WERI-Rb-1 (cell line): ENCODE data around the gene NPM3.
A peak's percentile ranks its signal among the peaks of the same experiment; 100 is the strongest.

Source experiments
- DNase-seq: peaks from one replicate; pipeline ENCODE4 v3.0.0-alpha.2; 2020
- H3K27ac ChIP-seq: fragments of 250-450 bp; sonication (Bioruptor Pico); 2 replicates; pipeline ENCODE4 v1.5.1; 2020; ENCODE audit warnings: mild to moderate bottlenecking, moderate library complexity
- H3K27me3 ChIP-seq: fragments of 250-450 bp; sonication (Bioruptor Pico); 2 replicates; pipeline ENCODE4 v1.5.1; 2021; ENCODE audit warnings: mild to moderate bottlenecking, low read depth, moderate library complexity; ENCODE audit not compliant: insufficient read depth, severe bottlenecking
- H3K36me3 ChIP-seq: fragments of 250-450 bp; sonication (Bioruptor Pico); 2 replicates; pipeline ENCODE4 v1.5.1; 2020; ENCODE audit warnings: mild to moderate bottlenecking, moderate library complexity
- H3K4me3 ChIP-seq: 2 replicates; pipeline ENCODE4 v1.5.1; 2011; ENCODE audit warnings: low read depth, mild to moderate bottlenecking, control low read depth, low read length
- H3K9me3 ChIP-seq: fragments of 250-450 bp; sonication (Bioruptor Pico); 2 replicates; pipeline ENCODE4 v1.5.1; 2021; ENCODE audit warnings: mild to moderate bottlenecking, moderate library complexity; ENCODE audit not compliant: severe bottlenecking
- TF ChIP-seq, protein P1 (sequence below): IDR thresholded peaks from 2 replicates; pipeline ENCODE4 v1.5.1; 2011; ENCODE audit warnings: low read depth, mild to moderate bottlenecking, control low read depth, inconsistent platforms, low read length

NPM3 gene

DNA sequence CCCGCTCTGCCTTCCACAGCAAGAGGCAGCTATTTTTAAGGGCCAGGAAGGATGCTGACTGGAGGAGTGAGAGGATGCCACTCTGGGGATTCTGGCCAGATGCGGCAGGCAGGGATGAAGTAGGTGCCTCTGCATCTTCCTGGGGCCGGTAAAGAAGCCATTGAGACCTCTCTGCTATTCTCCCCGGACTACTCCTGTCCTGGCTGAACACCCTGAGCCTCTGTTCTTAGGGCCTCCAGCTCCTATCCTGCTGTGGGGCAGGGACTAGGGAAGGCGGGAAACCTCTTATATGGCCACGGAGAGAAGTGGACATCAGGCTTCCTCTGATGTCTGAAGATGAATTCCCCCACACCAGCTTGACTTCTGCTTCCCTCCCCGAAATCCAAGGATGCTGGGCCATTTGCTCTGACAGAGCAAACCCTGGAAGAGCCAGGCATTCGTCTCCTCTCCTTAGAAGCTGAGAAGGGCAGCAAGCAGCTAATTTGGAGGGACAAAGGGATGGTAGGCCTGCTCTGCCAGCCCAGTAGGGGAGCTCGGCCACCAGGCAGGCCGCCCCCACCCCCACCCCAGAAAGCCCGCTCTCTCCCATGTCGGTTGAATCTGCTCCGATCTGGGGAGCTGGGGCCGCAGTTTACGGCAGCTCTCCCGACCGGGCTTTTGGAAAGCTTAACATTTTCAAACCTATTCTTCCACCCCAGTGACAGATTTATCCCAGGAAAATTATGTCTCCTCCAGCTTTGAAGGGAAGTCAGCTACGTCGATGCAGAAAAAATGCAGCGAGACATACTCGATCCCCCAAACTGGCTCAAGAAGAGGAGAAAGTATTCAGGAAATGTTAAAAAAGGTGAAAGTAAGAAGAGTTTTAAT, 10.1 kb downstream of the NPM3 start:
- Histone ChIP-seq H3K27ac (no peak overlapping the region), H3K4me3 (no peak overlapping the region), H3K9me3 (no peaks in the 10 kb centered on the region), H3K36me3 (no peaks in the 10 kb centered on the region), H3K27me3 (peaks cover 6% of the 10 kb centered on the region)
- TF ChIP-seq, protein P1, sequence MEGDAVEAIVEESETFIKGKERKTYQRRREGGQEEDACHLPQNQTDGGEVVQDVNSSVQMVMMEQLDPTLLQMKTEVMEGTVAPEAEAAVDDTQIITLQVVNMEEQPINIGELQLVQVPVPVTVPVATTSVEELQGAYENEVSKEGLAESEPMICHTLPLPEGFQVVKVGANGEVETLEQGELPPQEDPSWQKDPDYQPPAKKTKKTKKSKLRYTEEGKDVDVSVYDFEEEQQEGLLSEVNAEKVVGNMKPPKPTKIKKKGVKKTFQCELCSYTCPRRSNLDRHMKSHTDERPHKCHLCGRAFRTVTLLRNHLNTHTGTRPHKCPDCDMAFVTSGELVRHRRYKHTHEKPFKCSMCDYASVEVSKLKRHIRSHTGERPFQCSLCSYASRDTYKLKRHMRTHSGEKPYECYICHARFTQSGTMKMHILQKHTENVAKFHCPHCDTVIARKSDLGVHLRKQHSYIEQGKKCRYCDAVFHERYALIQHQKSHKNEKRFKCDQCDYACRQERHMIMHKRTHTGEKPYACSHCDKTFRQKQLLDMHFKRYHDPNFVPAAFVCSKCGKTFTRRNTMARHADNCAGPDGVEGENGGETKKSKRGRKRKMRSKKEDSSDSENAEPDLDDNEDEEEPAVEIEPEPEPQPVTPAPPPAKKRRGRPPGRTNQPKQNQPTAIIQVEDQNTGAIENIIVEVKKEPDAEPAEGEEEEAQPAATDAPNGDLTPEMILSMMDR = no peak
- no peak for DNase-seq

DNA sequence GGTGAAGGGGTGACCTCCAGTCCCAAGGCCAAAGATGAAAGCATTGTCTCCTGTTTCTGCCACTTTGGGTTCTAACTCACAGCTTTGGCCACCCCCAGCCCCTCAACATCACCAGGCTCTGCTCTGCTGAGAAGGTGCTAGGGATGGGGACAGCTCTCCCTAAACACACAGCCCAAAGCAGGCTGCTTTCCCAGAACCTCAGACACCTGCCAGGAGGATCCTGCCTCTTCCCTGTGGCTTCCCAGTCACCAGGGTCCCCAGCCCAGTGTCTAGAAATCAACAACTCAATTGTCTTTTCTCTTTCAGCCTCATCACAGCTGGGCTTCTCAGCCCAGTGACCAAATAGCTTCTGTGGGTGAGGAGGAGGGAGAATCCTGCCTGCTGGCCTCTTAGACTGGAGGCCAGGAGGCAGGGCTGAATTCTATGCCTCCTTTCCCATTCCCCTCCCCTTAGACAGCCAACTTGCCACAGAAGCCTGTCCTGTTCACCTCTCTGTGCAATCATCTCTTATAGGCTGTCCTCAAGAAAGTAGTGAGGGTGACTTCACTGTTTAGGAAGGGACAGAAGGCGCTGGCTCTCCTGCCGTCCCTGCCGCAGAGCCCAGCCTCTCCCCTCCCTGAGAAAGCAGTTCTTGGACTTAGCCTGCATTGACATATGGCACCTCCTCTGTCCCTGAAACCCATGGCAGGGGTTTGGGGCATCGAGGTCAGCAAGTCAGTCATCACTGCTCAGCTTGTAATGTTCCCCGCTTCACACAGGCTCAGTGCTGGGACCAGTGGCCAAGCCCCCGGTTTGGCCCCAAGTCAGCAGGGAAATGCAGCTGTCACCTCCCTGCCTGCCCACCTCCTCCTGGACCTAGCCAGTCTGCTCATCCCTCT, 11.0 kb downstream of the NPM3 start:
- Histone ChIP-seq H3K4me3 (no peak overlapping the region), H3K27ac (no peak overlapping the region), H3K36me3 (no peaks in the 10 kb centered on the region), H3K27me3 (peaks cover 6% of the 10 kb centered on the region), H3K9me3 (no peaks in the 10 kb centered on the region)
- DNase-seq = peak; percentile 58
- TF ChIP-seq, protein P1 = no peak

DNA sequence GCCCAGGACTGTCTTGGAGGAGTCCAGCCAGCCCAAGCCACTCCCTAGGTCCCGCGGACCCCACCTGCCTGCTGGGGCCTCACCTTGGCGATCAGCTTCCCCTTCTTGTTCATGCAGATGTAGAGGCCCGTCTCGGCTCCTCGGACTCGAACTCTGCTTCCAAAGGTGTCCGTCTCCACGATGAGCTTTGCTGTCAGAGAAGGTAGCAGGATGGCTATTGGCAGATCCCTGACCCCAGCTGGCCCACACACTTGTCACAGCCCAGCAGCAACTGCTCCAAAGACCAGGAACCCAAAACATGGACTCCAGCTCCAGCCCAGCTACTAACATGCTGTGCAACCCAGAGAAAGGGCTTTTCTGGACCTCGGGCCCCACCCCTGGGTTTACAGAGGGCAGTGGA, 11.9 kb downstream of the NPM3 start:
- DNase-seq = no peak
- Histone ChIP-seq H3K9me3 (no peaks in the 10 kb centered on the region), H3K27me3 (peaks cover 6% of the 10 kb centered on the region), H3K36me3 (no peaks in the 10 kb centered on the region), H3K4me3 (no peak overlapping the region), H3K27ac (no peak overlapping the region)
- TF ChIP-seq, protein P1 = no peak

DNA sequence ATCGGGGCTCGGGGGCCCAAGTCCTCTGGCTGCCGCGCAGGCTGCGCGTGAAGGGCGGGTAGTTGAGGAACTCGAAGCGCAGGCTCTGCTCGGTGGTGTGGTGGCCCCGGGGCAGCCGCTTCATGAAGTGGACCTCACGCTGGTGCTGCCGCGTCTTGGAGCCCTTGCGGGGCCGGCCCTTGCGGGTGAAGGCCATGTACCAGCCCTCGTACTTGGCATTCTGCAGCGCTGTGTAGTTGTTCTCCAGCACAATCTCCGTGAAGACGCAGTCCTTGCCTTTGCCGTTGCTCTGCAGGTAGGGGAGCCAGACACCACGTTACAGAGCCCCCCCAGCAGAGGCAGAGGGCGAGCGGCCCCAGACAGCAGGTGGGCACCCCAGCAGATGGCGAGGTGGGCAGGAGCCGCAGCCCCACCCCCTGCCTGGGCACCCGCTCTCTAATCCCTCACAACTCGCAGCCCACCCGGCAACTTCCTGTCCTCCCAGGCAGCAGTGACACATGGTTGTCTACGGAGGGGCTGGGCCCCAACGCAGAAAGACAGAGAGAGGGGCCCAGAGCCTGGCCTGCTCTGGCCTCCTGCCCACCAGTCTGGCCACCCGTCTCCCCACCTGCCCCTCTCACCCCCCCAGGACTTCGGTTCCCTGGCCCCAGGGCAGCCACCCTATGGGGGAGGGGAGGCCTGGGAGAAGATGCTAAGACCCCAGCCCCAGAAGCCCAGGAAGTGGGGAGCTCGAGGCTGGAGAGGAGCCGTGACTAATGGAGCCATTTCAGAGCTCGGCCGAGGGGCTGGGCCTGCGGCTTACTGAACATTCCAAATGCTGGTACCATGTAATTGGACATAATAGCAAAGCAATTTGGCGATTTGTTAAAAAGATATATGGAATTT, 12.7 kb downstream of the NPM3 start:
- Histone ChIP-seq H3K36me3 (no peaks in the 10 kb centered on the region), H3K4me3 (no peak overlapping the region), H3K27ac (no peak overlapping the region), H3K9me3 (no peaks in the 10 kb centered on the region), H3K27me3 (peaks cover 6% of the 10 kb centered on the region)
- TF ChIP-seq, protein P1 = no peak
- no peak for DNase-seq

DNA sequence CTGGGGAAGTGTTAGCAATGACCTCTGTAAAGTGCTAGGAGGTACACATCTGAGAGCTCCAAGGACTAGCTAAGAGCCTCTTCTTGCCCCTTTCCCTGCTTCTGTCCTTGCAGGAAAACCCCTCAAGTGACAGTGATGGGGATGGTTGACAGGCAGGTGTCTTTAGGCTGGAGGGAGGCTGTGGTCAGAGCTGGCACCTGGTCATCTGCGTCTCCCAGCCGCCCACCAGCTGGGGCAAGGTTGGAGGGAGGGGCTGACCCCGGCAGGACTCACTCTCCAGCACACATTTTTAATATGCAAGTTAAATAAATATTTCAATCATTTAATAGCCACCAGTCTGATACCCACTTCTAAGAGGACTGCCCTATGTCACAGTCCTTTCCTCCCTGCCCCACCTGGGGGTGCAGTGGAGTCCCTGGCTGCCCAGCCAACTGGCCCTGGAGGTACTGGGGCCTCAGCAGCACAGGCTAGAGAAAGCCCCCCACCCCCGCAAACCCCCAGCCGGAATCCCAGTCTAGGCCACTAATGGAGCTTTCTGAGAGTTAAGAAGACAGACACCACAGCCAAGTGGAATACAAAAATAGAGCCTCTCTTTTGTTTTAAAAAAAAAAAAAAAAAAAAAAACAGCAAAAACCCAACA, 13.6 kb downstream of the NPM3 start:
- no peak for DNase-seq
- TF ChIP-seq, protein P1 = peak; percentile 49
- Histone ChIP-seq H3K27ac (no peak overlapping the region), H3K4me3 (no peak overlapping the region), H3K36me3 (no peaks in the 10 kb centered on the region), H3K27me3 (no peaks in the 10 kb centered on the region), H3K9me3 (no peaks in the 10 kb centered on the region)
